ENCODE measurements around the gene GRM1.
A peak's percentile ranks its signal among the peaks of the same experiment; 100 is the strongest.

GRM1 gene

DNA sequence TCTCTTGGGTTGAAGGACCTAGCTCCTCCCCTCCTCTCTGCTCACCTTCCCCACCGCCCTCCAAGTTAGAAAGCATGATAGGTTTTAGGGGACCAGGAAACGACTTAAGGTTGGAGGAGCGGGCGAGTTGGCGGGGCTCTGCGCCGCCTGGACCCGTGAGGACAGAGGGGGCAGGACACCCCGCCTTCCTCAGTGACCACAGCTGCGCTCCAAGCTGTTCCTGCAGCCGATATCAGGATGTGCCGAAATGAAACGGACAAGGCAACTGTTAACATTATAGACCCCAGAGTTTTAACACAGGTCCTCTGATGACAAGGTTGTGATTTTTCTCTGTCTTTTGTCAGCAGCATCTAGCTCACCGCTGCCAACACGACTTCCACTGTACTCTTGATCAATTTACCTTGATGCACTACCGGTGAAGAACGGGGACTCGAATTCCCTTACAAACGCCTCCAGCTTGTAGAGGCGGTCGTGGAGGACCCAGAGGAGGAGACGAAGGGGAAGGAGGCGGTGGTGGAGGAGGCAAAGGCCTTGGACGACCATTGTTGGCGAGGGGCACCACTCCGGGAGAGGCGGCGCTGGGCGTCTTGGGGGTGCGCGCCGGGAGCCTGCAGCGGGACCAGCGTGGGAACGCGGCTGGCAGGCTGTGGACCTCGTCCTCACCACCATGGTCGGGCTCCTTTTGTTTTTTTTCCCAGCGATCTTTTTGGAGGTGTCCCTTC, at the start of gene GRM1:
TSS of gene GRM1 (plus strand) at position 212 of the 722 bp plus-strand sequence. CDS start at position 668, 456 bp downstream.
- DNase-seq (ENCODE audit: low read depth in 1 of 2, low spot score in 1 of 2) = no peak

DNA sequence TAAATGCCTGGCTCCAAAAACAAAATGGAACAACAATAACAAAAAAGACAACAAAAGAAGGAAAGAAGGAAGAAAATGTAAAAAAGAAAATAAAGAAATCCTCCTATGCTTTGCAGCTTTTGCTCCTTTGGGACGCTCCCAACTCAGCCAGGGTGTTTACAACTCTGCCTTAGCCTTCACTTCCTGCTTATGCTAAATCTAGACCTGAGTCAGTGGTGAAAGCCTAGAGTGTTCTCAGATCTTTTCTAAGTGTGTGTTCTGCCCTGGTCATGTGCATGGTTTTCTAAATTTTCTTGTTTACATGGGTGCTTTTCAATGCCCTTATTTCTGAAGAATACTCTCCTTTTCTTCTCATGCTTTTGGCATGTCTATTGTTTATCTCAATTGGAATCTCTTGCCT, 19.5 kb upstream of the GRM1 start:
- DNase-seq (ENCODE audit: low read depth in 1 of 2, low spot score in 1 of 2) = no peak

DNA sequence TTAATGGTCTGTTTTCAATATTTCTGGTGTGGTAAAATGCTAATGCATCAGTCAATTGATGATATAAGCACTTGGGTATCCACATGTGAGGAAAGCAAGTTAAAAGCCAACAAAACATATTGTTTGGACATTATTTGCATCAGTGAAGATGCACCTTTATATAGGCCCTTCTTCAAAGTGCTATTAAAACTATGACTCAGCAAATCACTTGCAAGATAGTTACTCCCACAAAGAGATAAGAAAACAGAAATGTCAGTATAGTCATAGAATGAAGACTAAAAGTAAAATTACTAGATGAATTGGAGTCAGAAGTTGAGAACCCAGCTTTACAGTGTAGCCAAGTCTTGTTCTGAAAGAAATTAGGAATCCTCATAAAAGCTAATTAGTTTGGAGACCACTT, 14.6 kb upstream of the GRM1 start:
- no peak for DNase-seq (ENCODE audit: low read depth in 1 of 2, low spot score in 1 of 2)

DNA sequence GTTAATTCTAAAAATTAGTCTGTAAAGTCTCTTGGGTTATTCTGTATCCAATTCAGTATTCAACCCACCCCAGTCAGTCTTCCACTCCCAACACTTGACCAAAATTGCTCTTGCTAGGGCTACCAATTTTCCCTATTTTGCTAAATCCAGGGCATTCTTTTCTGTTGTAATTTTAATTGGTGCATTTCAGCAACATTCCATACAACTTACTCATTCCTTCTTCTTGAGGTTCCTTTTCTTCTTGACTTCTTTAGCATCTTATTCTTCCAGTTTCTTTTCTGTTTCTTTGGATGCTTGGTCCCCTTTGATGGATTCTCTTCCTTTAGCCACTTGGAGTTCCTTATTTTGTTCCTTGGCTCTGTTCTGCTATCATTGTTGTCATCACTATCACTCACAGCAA, 11.2 kb upstream of the GRM1 start:
- DNase-seq (ENCODE audit: low read depth in 1 of 2, low spot score in 1 of 2) = no peak

DNA sequence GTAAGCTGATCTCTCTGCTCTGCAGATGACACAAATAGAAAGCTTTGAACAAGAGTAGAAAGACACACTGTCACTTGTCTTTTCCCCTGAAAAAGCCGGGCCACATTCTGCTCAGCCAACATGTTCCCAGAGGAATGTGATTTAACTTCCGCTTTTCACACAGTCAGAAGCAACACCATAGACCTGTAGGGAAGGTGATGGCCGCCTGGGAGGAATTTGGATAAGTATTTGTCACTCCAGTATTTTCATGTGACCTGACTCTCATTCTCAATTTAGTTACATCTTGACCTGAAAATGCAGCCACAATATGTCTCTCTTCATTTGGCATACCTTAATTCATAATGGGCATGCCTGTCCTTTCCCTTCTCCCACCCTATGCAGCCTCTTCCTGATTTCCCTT, 2.0 kb upstream of the GRM1 start:
- no peak for DNase-seq (ENCODE audit: low read depth in 1 of 2, low spot score in 1 of 2)

DNA sequence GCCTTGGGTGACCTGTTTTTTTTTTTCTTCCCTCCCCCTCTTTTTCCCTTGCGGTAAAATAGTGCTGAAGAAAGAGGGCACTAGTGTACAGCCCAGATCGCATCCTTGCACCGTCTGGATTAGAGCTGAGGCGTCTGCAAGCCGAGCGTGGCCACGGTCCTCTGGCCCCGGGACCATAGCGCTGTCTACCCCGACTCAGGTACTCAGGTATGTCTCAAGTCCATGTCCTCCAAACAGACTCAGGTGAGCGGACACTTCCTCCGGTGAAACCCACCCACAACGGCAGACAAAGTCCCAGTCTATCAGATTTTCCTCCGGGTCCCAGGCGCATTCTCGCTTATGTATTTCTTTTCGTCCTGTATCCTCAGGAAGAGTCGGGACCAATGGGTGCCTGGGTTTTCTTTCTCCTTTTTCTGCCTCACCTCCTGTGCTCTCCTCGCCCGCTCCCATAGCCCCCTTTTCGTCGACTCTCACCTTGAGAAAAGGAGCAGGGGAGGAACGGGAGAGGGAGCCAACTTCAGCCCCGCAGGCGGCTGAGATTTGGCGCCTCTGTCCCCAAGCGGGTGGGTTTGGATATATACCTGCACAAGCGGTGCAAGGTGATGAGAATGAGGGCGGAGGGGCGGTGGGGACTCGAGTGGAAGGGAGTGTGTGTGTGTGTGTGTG, 1.1 kb upstream of the GRM1 start:
- DNase-seq (ENCODE audit: low read depth in 1 of 2, low spot score in 1 of 2) = no peak

DNA sequence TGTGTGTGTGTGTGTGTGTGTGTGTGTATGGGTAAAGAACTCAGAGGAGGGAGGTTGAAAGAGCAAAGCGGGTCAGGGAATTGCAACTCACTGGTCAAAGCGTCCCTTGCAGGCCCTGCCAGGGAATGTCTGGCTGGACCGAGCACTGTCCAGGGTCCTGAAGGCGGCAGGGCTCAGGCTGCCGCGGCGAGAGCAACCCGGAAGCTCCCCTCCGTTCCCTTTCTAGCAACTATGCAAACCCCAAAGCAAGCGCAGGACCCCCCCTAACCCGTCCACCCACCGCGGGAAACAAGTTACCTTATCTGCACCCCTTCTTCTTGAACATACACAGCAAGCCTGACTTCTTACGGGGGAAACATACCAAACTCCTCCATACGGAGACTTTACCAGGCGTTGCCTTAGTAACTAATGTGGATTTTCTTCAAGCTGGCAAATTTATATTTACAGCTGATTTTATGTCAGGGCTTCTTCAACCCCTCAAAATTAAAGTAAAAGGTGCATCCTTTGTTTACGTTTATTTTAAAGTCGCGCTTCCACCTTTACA, 538 bp upstream of the GRM1 start:
- peak in 1 of 2 donors; percentile 7 for DNase-seq (ENCODE audit: low read depth in 1 of 2, low spot score in 1 of 2)

DNA sequence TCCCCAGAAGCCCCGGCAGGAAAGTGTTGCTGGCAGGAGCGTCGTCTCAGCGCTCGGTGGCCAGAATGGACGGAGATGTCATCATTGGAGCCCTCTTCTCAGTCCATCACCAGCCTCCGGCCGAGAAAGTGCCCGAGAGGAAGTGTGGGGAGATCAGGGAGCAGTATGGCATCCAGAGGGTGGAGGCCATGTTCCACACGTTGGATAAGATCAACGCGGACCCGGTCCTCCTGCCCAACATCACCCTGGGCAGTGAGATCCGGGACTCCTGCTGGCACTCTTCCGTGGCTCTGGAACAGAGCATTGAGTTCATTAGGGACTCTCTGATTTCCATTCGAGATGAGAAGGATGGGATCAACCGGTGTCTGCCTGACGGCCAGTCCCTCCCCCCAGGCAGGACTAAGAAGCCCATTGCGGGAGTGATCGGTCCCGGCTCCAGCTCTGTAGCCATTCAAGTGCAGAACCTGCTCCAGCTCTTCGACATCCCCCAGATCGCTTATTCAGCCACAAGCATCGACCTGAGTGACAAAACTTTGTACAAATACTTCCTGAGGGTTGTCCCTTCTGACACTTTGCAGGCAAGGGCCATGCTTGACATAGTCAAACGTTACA, 817 bp downstream of the GRM1 start:
- no peak for DNase-seq (ENCODE audit: low read depth in 1 of 2, low spot score in 1 of 2)

DNA sequence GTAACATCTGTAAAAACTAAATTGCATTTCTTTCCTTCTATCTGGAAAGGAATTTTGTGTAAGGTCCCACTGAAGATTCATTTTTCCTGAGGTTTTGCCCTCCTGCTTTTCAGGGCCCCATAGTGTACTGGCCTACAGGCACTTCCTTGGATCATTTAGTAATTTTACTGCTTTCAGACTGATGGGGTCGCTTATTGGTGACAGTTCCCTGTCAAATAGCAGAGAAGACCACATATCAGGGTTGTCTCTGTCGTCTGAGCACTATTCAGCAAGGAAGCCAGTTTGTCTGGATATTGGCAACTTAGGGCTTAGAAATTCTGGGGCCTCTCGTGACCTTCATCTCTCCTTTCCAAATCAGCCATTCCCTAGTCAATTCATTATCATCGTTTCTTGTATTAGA, 3.5 kb downstream of the GRM1 start:
- no peak for DNase-seq (ENCODE audit: low read depth in 1 of 2, low spot score in 1 of 2)

DNA sequence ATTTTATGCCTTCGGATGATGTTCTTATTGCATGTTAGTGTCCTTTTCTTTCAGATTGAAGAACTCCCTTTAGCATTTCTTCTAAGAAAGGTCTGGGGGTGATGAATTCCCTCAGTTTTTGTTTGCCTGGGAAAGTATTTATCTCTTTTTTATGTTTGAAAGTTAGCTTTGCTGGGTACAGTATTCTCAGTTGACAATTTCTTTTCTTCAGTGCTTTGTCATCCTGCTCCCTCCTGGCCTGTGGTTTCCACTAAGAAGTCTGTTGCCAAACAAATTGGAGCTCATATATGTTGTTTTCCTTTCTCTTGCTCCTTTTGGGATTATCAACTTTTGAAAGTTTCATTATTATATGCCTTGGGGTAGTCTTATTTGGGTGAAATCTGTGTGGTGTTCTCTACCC, 11.5 kb downstream of the GRM1 start:
- no peak for DNase-seq (ENCODE audit: low read depth in 1 of 2, low spot score in 1 of 2)

DNA sequence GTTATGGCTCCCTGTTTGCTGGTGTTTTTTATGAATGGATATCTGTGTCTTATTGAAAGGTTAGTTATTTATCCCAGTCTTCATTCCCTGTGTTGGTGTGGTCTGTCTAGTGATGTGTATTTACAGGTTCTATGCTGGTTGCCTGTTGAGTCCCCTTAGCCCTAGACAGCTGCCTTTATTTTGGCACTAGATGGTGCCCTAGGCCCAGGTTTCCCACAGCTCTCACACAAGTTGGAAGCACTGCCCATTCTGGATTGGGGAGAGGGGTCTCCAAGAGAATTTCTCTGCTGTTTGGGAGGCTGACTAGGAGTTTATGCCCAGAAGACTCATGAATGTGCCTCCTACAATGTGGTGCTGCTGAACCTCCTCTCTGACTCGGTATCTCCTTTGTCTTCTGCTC, 12.4 kb downstream of the GRM1 start:
- no peak for DNase-seq (ENCODE audit: low read depth in 1 of 2, low spot score in 1 of 2)

DNA sequence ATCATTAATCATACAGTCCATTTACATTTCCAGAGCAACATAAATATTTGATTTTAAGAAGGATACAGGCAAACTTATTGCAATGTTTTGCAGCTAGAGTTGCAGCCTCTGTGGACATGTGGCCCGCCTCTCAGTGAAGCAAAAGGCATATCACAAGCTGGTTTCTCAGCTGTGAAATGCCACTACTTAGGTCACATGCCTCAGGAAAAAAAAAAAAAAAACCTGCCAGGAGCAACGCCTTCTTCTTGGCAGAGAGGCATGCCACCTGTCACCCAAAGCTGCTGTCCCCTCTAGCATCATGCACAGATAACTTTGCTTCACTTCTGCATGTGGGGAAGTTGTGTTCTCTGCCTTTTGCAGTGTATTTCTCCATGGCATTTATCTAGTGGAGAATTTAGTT, 18.5 kb downstream of the GRM1 start:
- DNase-seq (ENCODE audit: low read depth in 1 of 2, low spot score in 1 of 2) = no peak

DNA sequence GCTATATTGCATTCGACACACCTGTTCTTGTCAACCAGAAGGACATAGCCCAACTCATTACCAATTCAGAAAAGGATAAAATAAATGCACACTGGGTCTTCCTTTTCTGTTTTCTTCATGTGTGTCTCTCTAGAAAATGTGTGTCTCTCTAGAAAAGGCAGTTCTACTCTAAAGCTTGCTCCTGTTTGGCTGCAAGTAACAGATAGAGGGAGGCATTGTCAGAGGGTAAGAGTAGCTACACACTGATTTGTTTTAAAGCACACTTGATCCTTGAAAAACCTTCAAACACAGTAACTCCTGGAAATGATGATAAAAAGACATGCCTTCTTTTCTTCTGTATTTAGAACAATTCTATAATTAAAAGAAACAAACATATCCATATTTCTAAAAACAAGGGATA, 21.3 kb downstream of the GRM1 start:
- DNase-seq (ENCODE audit: low read depth in 1 of 2, low spot score in 1 of 2) = no peak

DNA sequence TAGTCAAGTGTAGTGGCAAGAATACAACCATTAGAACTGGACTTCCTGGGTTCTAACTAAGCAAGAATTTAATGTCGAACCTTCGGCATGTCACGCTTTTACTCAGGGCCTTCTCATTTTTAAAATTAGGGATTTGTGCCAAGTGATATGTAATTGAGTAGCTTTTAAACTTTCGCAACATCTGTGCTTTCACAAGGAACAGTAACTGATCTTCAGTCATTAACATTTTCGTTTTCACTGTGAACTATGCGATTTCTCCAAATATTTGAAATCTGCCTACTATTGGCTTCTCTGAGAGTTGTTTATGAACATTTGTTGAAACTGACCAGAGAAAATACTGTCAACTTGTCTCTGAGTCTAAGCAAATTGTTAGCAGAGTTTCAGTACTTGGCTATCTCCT, 27.6 kb downstream of the GRM1 start:
- DNase-seq (ENCODE audit: low read depth in 1 of 2, low spot score in 1 of 2) = no peak

DNA sequence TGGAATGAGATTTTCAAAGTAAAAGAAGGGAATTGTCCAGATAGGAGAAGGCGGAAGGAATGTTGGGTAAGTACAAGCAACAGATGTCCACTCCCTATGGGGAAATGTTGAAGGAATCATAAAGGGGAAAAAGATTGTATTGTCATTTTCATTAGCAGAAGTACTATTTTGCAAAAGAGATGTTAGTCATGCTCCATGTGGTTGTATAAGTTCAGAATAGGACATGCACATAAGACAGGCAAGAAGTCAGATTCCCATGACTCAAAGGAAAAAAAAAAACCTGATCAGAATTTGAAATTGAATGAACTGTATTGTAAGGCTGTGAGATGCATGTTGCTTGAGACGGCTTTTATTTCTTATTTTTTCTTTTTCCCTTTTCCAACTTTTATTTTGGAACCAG, 36.8 kb downstream of the GRM1 start:
- no peak for DNase-seq (ENCODE audit: low read depth in 1 of 2, low spot score in 1 of 2)

DNA sequence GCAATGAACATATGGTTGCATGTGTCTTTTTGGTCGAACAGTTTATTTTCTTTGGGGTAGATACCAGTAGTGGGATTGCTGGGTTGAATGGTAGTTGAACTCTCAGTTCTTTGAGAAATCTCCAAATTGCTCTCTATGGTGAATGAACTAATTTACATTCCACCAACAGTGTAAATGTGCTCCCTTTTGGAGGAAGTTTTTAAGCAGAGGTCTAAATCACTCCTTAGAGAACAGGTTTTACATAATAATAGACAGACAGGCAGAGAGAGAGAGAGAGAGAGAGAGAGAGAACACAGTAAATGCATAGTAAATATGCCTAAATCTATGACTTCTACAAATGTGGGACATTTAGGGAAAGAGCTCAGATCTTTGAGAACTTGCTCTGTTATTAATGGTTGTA, 37.6 kb downstream of the GRM1 start:
- DNase-seq (ENCODE audit: low read depth in 1 of 2, low spot score in 1 of 2) = no peak

DNA sequence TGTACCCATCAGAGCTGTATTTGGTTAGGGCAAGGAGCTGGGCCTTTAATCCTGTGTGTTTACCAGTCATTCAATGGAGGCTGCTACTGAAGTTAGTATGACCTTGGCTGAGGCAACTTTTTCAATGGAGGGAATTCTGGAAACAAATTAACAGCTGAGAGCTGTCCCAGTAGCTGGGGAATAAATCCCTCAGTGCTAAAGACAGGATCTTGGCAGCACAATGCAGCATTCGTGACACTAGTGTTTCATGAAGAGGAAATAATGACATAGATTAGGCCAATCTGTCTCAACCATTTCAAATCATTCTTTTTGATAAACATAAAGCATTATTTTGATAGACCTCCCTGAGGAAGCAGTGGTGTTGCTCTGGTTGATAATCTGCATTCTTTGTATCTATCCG, 42.9 kb downstream of the GRM1 start:
- DNase-seq (ENCODE audit: low read depth in 1 of 2, low spot score in 1 of 2) = no peak

DNA sequence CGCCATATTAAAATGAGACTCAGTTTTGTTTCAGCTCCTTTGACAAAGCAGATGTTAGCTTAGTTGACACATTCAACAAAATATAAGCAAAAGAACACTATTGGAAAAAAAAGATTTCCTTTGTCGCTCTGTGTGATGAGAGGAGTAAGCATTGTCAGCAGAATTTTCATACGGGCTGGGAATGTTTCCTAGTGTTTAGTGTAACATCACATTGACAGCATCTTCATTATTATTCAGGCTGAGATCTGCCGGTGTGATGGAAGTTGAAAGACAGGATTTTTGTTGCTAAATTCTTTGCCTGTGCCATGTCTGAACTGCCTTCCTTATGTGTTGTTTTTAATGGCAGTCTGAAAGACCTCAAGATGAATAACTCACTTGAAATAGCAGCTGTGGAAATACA, 49.1 kb downstream of the GRM1 start:
- no peak for DNase-seq (ENCODE audit: low read depth in 1 of 2, low spot score in 1 of 2)

DNA sequence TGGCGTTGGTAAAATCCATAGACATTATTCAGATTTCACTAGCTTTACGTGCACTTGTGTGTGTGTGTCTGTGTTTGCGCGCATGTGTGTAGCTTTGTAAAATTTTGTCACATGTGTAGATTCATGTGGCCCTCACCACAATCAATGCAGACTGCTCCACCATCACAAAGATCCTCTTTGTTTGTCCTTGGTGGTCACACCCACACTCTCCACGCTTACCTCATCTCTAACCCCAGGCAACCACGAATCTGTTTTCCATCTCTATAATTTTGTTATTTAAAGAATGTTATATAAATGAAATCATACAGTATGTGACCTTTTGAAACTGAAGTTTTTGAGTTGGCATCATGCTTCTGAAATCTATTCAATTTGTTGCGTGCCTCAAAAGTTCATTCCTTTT, 58.5 kb downstream of the GRM1 start:
- no peak for DNase-seq (ENCODE audit: low read depth in 1 of 2, low spot score in 1 of 2)

DNA sequence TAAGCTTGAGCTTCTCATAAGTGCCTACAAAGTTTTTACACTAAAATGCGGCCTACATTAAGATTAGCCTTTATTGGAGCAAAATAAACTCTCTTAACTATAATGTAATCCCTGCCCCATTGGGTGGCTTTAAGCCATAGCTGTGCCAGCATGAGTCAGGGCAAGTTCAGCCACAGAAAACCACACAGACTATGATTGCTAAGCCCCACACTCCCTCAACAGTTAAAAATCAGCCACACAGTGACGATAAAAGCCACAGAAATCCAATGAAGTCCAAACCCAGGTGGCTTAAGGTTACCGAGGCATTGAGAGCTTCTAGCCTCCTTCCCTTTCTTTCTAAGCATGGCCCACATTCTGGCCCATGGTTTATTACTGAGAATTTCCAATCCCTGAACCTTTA, 61.6 kb downstream of the GRM1 start:
- DNase-seq (ENCODE audit: low read depth in 1 of 2, low spot score in 1 of 2) = no peak

DNA sequence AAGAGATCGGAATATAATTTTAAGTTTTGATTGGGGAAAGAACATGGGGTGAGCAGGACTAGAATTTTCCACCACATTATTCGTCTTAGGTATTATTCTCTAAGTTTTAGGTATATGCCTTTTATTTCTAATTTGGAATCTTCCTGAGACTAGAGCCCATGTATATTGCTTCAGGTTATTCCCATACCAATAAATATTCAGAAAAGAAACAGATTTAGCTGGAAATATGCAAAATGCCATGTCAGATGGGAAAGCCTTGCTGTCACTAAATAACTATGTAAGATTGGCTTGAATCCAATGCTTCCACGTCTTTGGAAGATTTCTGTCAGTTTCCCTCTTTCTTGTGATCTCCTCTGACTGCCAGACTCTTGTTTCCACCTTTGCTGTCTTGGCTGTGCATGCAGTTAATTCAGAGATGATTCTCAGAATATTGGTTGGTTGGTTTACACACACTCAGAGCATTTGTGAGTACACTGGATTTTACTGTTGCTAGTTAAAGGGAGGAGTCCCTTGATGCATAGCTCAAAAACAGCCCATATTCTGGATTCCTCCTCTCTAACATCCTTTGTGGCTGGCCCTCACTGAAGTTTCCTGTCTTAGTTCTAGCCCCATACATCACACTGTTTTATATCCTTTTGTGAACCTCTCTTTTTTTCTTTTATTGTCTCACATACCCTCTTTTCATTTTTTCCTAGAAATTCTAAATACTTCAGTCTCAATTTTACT, 64.3 kb downstream of the GRM1 start:
- DNase-seq (ENCODE audit: low read depth in 1 of 2, low spot score in 1 of 2) = no peak

DNA sequence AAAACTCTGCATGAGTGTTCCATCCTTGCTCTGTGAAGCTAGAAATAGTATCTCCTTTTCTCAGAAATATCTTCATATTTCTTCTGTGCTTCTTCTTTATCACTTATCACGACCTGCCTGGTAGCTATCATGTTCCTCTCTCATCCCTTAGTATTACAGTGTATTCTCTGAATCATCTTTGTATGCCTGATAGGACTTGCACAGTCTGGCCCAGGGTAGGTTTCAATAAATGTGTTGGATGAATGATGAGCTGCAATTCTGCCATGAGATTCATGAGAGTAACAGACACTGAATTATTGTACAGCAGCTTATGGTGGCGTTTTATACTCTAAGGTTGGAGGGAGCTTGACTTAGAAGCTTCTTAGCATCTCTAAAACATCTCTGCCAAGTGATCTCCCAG, 66.6 kb downstream of the GRM1 start:
- no peak for DNase-seq (ENCODE audit: low read depth in 1 of 2, low spot score in 1 of 2)
